ENCODE measurements around the gene ASTN2.

ASTN2 gene

GRCh38 chr9:117377046-117377445 is 37.8 kb downstream of the ASTN2 start:
- TF ChIP-seq TAF1 (IDR thresholded peaks at IDR 0.05; ENCODE audit: borderline replicate concordance, insufficient read depth, low read length) (no peak), REST (IDR thresholded peaks at IDR 0.05; ENCODE audit: insufficient read depth in 1 of 2, low read depth in 2 of 2, low read length in 2 of 2) (no peak), POLR2AphosphoS5 (IDR thresholded peaks at IDR 0.05; ENCODE audit: low read depth, low read length) (no peak), FOXP2 (optimal IDR thresholded peaks at IDR 0.05; ENCODE audit: borderline replicate concordance, extremely low read depth, extremely low read length, insufficient read depth) (no peak), SIN3A (IDR thresholded peaks at IDR 0.05; ENCODE audit: borderline replicate concordance, insufficient read depth, low read length) (no peak)

GRCh38 chr9:117375956-117376355 is 38.9 kb downstream of the ASTN2 start:
- TF ChIP-seq TAF1 (IDR thresholded peaks at IDR 0.05; ENCODE audit: borderline replicate concordance, insufficient read depth, low read length) (no peak), FOXP2 (optimal IDR thresholded peaks at IDR 0.05; ENCODE audit: borderline replicate concordance, extremely low read depth, extremely low read length, insufficient read depth) (no peak), SIN3A (IDR thresholded peaks at IDR 0.05; ENCODE audit: borderline replicate concordance, insufficient read depth, low read length) (no peak), REST (IDR thresholded peaks at IDR 0.05; ENCODE audit: insufficient read depth in 1 of 2, low read depth in 2 of 2, low read length in 2 of 2) (no peak)

DNA sequence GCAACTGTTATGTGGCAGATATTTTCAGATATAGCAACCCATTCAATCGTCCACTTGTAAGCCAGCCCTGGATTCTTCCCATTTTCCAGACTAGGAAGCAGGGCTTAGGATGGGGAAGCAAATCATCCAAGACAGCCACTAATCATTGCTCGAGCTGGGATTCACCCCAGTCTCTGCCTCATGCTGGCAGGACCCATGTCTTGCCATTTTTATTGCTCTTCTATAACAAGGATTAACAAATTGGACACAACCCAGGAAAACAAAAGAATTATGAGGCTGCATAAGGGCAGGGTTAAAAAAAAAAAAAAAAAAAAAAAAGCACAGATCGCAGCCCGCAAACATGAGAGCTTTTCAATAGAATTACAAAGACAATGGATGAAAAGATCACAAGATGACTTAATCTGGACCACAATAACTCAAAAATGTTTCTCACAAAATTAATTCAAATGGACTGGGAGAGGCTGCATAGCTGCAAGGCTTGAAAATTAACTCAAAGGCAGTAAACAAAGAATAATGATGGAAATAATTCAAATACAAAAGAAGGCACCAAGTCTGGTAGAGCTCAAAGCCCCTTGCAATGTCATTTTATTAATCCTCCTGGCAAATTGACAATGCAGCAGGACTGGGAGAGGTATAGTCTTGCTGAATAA is 40.7 kb downstream of the ASTN2 start:
- no peak for TF ChIP-seq SIN3A (IDR thresholded peaks at IDR 0.05; ENCODE audit: borderline replicate concordance, insufficient read depth, low read length)
- no peak for TF ChIP-seq POLR2AphosphoS5 (IDR thresholded peaks at IDR 0.05; ENCODE audit: low read depth, low read length)
- no peak for TF ChIP-seq TAF1 (IDR thresholded peaks at IDR 0.05; ENCODE audit: borderline replicate concordance, insufficient read depth, low read length)
- no peak for TF ChIP-seq REST (IDR thresholded peaks at IDR 0.05; ENCODE audit: insufficient read depth in 1 of 2, low read depth in 2 of 2, low read length in 2 of 2)
- no peak for TF ChIP-seq FOXP2 (optimal IDR thresholded peaks at IDR 0.05; ENCODE audit: borderline replicate concordance, extremely low read depth, extremely low read length, insufficient read depth)

DNA sequence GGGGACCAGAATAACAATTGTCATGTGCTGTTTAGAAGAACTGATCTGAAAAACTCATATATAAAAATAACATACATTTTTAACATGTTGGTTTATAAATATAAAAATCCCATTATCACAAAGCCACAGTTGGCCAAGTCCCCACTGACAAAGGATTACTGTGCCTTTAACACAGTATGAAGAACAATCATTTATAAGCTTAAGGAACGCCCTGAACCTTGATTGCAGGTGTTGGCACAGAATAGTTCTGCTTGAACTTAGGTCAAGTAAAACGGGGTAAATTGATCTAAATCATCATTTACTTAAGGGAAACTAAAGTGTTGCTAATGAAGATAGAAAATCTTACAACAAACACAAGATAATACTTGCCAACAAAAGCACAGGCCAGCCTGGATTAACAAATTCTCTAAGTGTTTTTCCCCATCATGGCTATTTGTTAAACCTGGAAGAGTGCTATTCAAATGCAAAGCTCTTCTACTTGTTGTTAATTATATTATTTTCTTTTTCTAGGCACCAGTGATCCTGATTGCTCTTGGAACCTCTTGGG is 46.1 kb downstream of the ASTN2 start:
- no peak for TF ChIP-seq POLR2AphosphoS5 (IDR thresholded peaks at IDR 0.05; ENCODE audit: low read depth, low read length)
- no peak for TF ChIP-seq REST (IDR thresholded peaks at IDR 0.05; ENCODE audit: insufficient read depth in 1 of 2, low read depth in 2 of 2, low read length in 2 of 2)
- no peak for TF ChIP-seq FOXP2 (optimal IDR thresholded peaks at IDR 0.05; ENCODE audit: borderline replicate concordance, extremely low read depth, extremely low read length, insufficient read depth)
- TF ChIP-seq SIN3A (IDR thresholded peaks at IDR 0.05; ENCODE audit: borderline replicate concordance, insufficient read depth, low read length): no peak
- no peak for TF ChIP-seq TAF1 (IDR thresholded peaks at IDR 0.05; ENCODE audit: borderline replicate concordance, insufficient read depth, low read length)

All from PFSK-1 (cell line).